HCT116 (cell line): ENCODE measurements around the gene RASAL2. TPM values are rescaled to one million over a fixed set of nuclear protein-coding genes. Genes with fewer than 3 reads are reported as not detected.

ENCODE experiments used
- ATAC-seq: fragments of 200-7000 bp; cut with Tn5 transposase; 2 replicates; pipeline ENCODE4 v1.9.1; 2020; ENCODE audit warnings: mild to moderate bottlenecking, moderate library complexity
- BruUV-seq: library from RNA; stranded (reverse); fragments of 400-500 nt; replicated peaks from 2 replicates; lab custom pipeline; 2021; lab: Mats Ljungman, UMichigan
- CTCF ChIA-PET: fragments of 300-600 bp; sonication (Branson Sonifier 250); formaldehyde crosslinking; loops from one replicate; lab custom pipeline; 2021; ENCODE audit warnings: antibody characterized with exemption; lab: Charles Lee
- POLR2A ChIA-PET: fragments of 300-600, 350-600 bp; sonication (Branson Sonifier 250); formaldehyde crosslinking; loops from one replicate; lab custom pipeline; 2021; ENCODE audit warnings: antibody characterized with exemption; lab: Charles Lee
- RAD21 ChIA-PET, 2 experiments: fragments of 300-600 bp; sonication (Branson Sonifier 250); formaldehyde crosslinking; loops; one replicate each; lab custom pipeline; 2023; ENCODE audit warnings: low total read pairs in 2 of 2; ENCODE audit not compliant: uncharacterized antibody in 2 of 2, unreplicated experiment in 2 of 2, low non-redundant PET in 1 of 2; lab: Charles Lee
- DNase-seq: peaks from one replicate; pipeline ENCODE4 v3.0.0-alpha.2; 2010; ENCODE audit warnings: low read depth, low spot score
- H2AFZ ChIP-seq: fragments of 200-600 bp; shearing (Covaris generic), sonication (generic); 2 replicates; pipeline ENCODE4 v1.6.1; 2017; ENCODE audit warnings: low read depth, mixed run types, mixed read lengths, antibody characterized with exemption, low read length; ENCODE audit not compliant: poor library complexity, severe bottlenecking
- H3K27ac ChIP-seq: 2 replicates; pipeline ENCODE4 v1.5.1; 2012; ENCODE audit warnings: low read depth, low read length
- H3K27me3 ChIP-seq: fragments of 200-600 bp; sonication (generic); 2 replicates; pipeline ENCODE4 v1.6.1; 2016; ENCODE audit warnings: mixed run types, low read length, mixed read lengths; ENCODE audit not compliant: insufficient read depth
- H3K36me3 ChIP-seq, 2 experiments: fragments of 200-500 bp in 1 of 2; fragments of 200-600 bp in 1 of 2; sonication (Bioruptor generic) in 1 of 2; sonication (generic) in 1 of 2; 2 replicates each; pipeline versions ENCODE4 v1.5.1 to v1.6.1; 2014 to 2016; ENCODE audit warnings: low read length in 2 of 2, inconsistent platforms in 1 of 2, mixed read lengths in 1 of 2, mixed run types in 1 of 2; ENCODE audit not compliant: insufficient read depth in 2 of 2, control insufficient read depth in 1 of 2
- H3K4me1 ChIP-seq, 2 experiments: fragments of 200-600 bp in 1 of 2; sonication (generic) in 1 of 2; 2 replicates each; pipeline versions ENCODE4 v1.5.1 to v1.6.1; 2012 to 2017; ENCODE audit warnings: low read length in 2 of 2, inconsistent platforms in 1 of 2, mild to moderate bottlenecking in 1 of 2, mixed read lengths in 1 of 2, mixed run types in 1 of 2, moderate library complexity in 1 of 2; ENCODE audit not compliant: insufficient read depth in 2 of 2, control insufficient read depth in 1 of 2
- H3K4me2 ChIP-seq: fragments of 200-600 bp; sonication (generic); 2 replicates; pipeline ENCODE4 v1.6.1; 2017; ENCODE audit warnings: mixed run types, low read length, mixed read lengths
- H3K4me3 ChIP-seq, 2 experiments: fragments of 200-600 bp in 1 of 2; sonication (generic) in 1 of 2; replicated peaks in 1 of 2; 2 replicates each; pipeline ENCODE4 v1.5.1; 2011 to 2016; ENCODE audit warnings: low read length in 2 of 2, control low read depth in 1 of 2, low read depth in 1 of 2, mild to moderate bottlenecking in 1 of 2, mixed read lengths in 1 of 2, mixed run types in 1 of 2
- H3K79me2 ChIP-seq: fragments of 200-600 bp; sonication (generic); 2 replicates; pipeline ENCODE4 v1.6.1; 2017; ENCODE audit warnings: mild to moderate bottlenecking, mixed run types, low read length, moderate library complexity, mixed read lengths; ENCODE audit not compliant: insufficient read depth
- H3K9ac ChIP-seq: fragments of 200-600 bp; sonication (generic); 2 replicates; pipeline ENCODE4 v1.6.1; 2016; ENCODE audit warnings: low read length, mixed read lengths
- H3K9me2 ChIP-seq: fragments of 200-600 bp; sonication (generic), shearing (Covaris generic); 2 replicates; pipeline ENCODE4 v1.6.1; 2017; ENCODE audit warnings: mixed run types, mild to moderate bottlenecking, moderate library complexity; ENCODE audit not compliant: insufficient read depth
- H3K9me3 ChIP-seq, 2 experiments: fragments of 200-500 bp in 1 of 2; fragments of 200-600 bp in 1 of 2; sonication (Bioruptor generic) in 1 of 2; sonication (generic) in 1 of 2; 2 replicates each; pipeline ENCODE4 v1.6.1; 2014 to 2017; ENCODE audit warnings: low read length in 2 of 2, mixed read lengths in 2 of 2, inconsistent platforms in 1 of 2, low read depth in 1 of 2, mild to moderate bottlenecking in 1 of 2, mixed run types in 1 of 2, moderate library complexity in 1 of 2; ENCODE audit not compliant: control insufficient read depth in 1 of 2, insufficient read depth in 1 of 2
- H4K20me1 ChIP-seq: fragments of 200-600 bp; sonication (generic), shearing (Covaris generic); 2 replicates; pipeline ENCODE4 v1.6.1; 2017; ENCODE audit warnings: mixed run types, mild to moderate bottlenecking, moderate library complexity; ENCODE audit not compliant: insufficient read depth
- CBX3 ChIP-seq: IDR thresholded peaks from 2 replicates; pipeline ENCODE4 v1.6.1; 2012; ENCODE audit warnings: low read depth
- CEBPB ChIP-seq: IDR thresholded peaks from 2 replicates; pipeline ENCODE4 v1.6.1; 2012; ENCODE audit warnings: low read depth
- EGR1 ChIP-seq: IDR thresholded peaks from 2 replicates; pipeline ENCODE4 v1.6.1; 2012; ENCODE audit warnings: low read depth
- FOSL1 ChIP-seq: IDR thresholded peaks from 2 replicates; pipeline ENCODE4 v1.6.1; 2012; ENCODE audit warnings: low read depth
- JUND ChIP-seq: IDR thresholded peaks from 2 replicates; pipeline ENCODE4 v1.6.1; 2012
- POLR2A ChIP-seq: IDR thresholded peaks from 2 replicates; pipeline ENCODE4 v1.7.0; 2011; ENCODE audit warnings: borderline replicate concordance; ENCODE audit not compliant: insufficient read depth, insufficient read length; ENCODE audit errors: extremely low read depth
- POLR2AphosphoS5 ChIP-seq: IDR thresholded peaks from 2 replicates; pipeline ENCODE4 v1.6.1; 2011; ENCODE audit warnings: mild to moderate bottlenecking, low read depth, low read length, moderate library complexity
- SIN3A ChIP-seq: IDR thresholded peaks from 2 replicates; pipeline ENCODE4 v1.6.1; 2012; ENCODE audit warnings: low read depth
- SP1 ChIP-seq: IDR thresholded peaks from 2 replicates; pipeline ENCODE4 v1.6.1; 2012; ENCODE audit warnings: low read depth
- YY1 ChIP-seq: IDR thresholded peaks from 2 replicates; pipeline ENCODE4 v1.6.1; 2011; ENCODE audit warnings: low read length, low read depth, moderate library complexity, mild to moderate bottlenecking; ENCODE audit not compliant: insufficient replicate concordance; ENCODE audit errors: extremely low read depth
- ZFX ChIP-seq: fragments of 450-650 bp; IDR thresholded peaks from 2 replicates; pipeline ENCODE4 v1.6.1; 2017
- ZNF274 ChIP-seq: fragments of 200-500 bp; sonication (Bioruptor generic); IDR thresholded peaks from 2 replicates; pipeline ENCODE4 v1.6.1; 2014; ENCODE audit warnings: mild to moderate bottlenecking, low read depth, low read length, inconsistent platforms
- intact Hi-C: fragments of 100-400 bp; cut with micrococcal nuclease; formaldehyde crosslinking; loops from 2 replicates; pipeline ENCODE4 v1.10.0; 2022
- total RNA-seq: library from RNA; stranded (reverse); gene quantifications from one replicate; pipeline ENCODE4 v1.2.1, GENCODE V29; 2021; ENCODE audit not compliant: unreplicated experiment
- TF ChIP-seq, protein P1 (sequence below), 3 experiments: fragments of 200-600 bp in 1 of 3; sonication (generic) in 1 of 3; IDR thresholded peaks in 2 of 3; conservative IDR thresholded peaks in 1 of 3; 2 replicates each; pipeline ENCODE4 v1.5.1; 2012 to 2017; ENCODE audit warnings: low read depth in 2 of 3, low read length in 2 of 3, antibody characterized with exemption in 1 of 3, borderline replicate concordance in 1 of 3, control low read depth in 1 of 3, mild to moderate bottlenecking in 1 of 3, mixed read lengths in 1 of 3, mixed run types in 1 of 3, moderate library complexity in 1 of 3; ENCODE audit not compliant: insufficient read depth in 1 of 3
- TF ChIP-seq, protein P2 (sequence below): IDR thresholded peaks from 2 replicates; pipeline ENCODE4 v1.6.1; 2011; ENCODE audit warnings: mild to moderate bottlenecking, low read length, moderate library complexity; ENCODE audit not compliant: insufficient replicate concordance; ENCODE audit errors: extremely low read depth

The RASAL2 gene
- total RNA-seq, 1 experiment from 2014 or later: 11.7 TPM

- DNase-seq: no peak
Measured at GRCh38 chr1:178109348-178110143, 15.6 kb downstream of the RASAL2 start.

More at GRCh38 chr1:178109348-178110143, 15.6 kb downstream of the RASAL2 start:
- Histone ChIP-seq H3K27me3 (no peaks in the 10 kb centered on the region), H3K4me2 (no peak overlapping the region), H4K20me1 (no peaks in the 10 kb centered on the region), H3K79me2 (peaks cover 36% of the 10 kb centered on the region), H3K4me3 (no peak overlapping the region), H3K36me3 (no peaks in the 10 kb centered on the region), H3K27ac (no peak overlapping the region), H3K9me3 (no peaks in the 10 kb centered on the region), H3K4me1 (no peaks in the 10 kb centered on the region), H3K9ac (no peak overlapping the region), H2AFZ (no peak overlapping the region), H3K9me2 (no peaks in the 10 kb centered on the region)
- no peak for ATAC-seq
- ChIA-PET RAD21 (no interaction called here), POLR2A (no interaction called here), CTCF (no interaction called here)
- intact Hi-C loops: no loop called here
- TF ChIP-seq FOSL1 (no peak), CEBPB (no peak), POLR2A (no peak), YY1 (no peak), SIN3A (no peak), JUND (no peak), CBX3 (no peak), ZNF274 (no peak), ZFX (no peak), SP1 (no peak), EGR1 (no peak), POLR2AphosphoS5 (no peak)
- TF ChIP-seq, protein P1, sequence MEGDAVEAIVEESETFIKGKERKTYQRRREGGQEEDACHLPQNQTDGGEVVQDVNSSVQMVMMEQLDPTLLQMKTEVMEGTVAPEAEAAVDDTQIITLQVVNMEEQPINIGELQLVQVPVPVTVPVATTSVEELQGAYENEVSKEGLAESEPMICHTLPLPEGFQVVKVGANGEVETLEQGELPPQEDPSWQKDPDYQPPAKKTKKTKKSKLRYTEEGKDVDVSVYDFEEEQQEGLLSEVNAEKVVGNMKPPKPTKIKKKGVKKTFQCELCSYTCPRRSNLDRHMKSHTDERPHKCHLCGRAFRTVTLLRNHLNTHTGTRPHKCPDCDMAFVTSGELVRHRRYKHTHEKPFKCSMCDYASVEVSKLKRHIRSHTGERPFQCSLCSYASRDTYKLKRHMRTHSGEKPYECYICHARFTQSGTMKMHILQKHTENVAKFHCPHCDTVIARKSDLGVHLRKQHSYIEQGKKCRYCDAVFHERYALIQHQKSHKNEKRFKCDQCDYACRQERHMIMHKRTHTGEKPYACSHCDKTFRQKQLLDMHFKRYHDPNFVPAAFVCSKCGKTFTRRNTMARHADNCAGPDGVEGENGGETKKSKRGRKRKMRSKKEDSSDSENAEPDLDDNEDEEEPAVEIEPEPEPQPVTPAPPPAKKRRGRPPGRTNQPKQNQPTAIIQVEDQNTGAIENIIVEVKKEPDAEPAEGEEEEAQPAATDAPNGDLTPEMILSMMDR (IDR thresholded peaks at IDR 0.05 in 2 of 3, conservative IDR thresholded peaks at IDR 0.05 in 1 of 3; ENCODE audit: borderline replicate concordance in 1 of 3, insufficient read depth in 1 of 3, low read depth in 2 of 3, low read length in 2 of 3): no peak
- TF ChIP-seq, protein P2, sequence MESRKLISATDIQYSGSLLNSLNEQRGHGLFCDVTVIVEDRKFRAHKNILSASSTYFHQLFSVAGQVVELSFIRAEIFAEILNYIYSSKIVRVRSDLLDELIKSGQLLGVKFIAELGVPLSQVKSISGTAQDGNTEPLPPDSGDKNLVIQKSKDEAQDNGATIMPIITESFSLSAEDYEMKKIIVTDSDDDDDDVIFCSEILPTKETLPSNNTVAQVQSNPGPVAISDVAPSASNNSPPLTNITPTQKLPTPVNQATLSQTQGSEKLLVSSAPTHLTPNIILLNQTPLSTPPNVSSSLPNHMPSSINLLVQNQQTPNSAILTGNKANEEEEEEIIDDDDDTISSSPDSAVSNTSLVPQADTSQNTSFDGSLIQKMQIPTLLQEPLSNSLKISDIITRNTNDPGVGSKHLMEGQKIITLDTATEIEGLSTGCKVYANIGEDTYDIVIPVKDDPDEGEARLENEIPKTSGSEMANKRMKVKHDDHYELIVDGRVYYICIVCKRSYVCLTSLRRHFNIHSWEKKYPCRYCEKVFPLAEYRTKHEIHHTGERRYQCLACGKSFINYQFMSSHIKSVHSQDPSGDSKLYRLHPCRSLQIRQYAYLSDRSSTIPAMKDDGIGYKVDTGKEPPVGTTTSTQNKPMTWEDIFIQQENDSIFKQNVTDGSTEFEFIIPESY: no peak
- BruUV-seq: no TSS peak
